Smooth muscle cell (in vitro differentiated cells): Measurements from ENCODE around the gene TVP23C. TPM values are rescaled to one million over a fixed set of nuclear protein-coding genes. Genes with fewer than 3 reads are reported as not detected.

ENCODE experiments used
- DNase-seq: peaks from one replicate; lab custom pipeline; 2025; ENCODE audit not compliant: unreplicated experiment; lab: John Stamatoyannopoulos, UW
- H2AFZ ChIP-seq: fragments of 200-600 bp; sonication (generic); 2 replicates; pipeline ENCODE4 v1.6.0; 2016; ENCODE audit warnings: antibody characterized with exemption, low read depth, mild to moderate bottlenecking
- H3F3A ChIP-seq: fragments of 200-600 bp; sonication (generic); 2 replicates; pipeline ENCODE4 v1.6.0; 2017; ENCODE audit warnings: antibody characterized with exemption, low read depth
- H3K27ac ChIP-seq: fragments of 200-600 bp; sonication (generic); 2 replicates; pipeline ENCODE4 v1.5.1; 2016; ENCODE audit warnings: low read depth, mild to moderate bottlenecking
- H3K27me3 ChIP-seq: fragments of 200-600 bp; sonication (generic); 2 replicates; pipeline ENCODE4 v1.6.1; 2016; ENCODE audit warnings: low read depth, mild to moderate bottlenecking
- H3K36me3 ChIP-seq: fragments of 200-600 bp; sonication (generic); 2 replicates; pipeline ENCODE4 v1.5.1; 2016; ENCODE audit warnings: low read depth
- H3K4me1 ChIP-seq: fragments of 200-600 bp; sonication (generic); 2 replicates; pipeline ENCODE4 v1.5.1; 2016; ENCODE audit warnings: low read depth
- H3K4me2 ChIP-seq: fragments of 200-600 bp; sonication (generic); 2 replicates; pipeline ENCODE4 v1.6.0; 2016; ENCODE audit warnings: mild to moderate bottlenecking
- H3K4me3 ChIP-seq: fragments of 200-600 bp; sonication (generic); 2 replicates; pipeline ENCODE4 v1.5.1; 2016; ENCODE audit warnings: mild to moderate bottlenecking
- H3K79me2 ChIP-seq: fragments of 200-600 bp; sonication (generic); 2 replicates; pipeline ENCODE4 v1.6.0; 2016; ENCODE audit warnings: low read depth, mild to moderate bottlenecking
- H3K9ac ChIP-seq: fragments of 200-600 bp; sonication (generic); 2 replicates; pipeline ENCODE4 v1.6.0; 2016; ENCODE audit warnings: low read depth
- H3K9me3 ChIP-seq: fragments of 200-600 bp; sonication (generic); replicated peaks from 2 replicates; pipeline ENCODE4 v1.5.1; 2016; ENCODE audit warnings: low read depth
- H4K20me1 ChIP-seq: fragments of 200-600 bp; sonication (generic); 2 replicates; pipeline ENCODE4 v1.6.0; 2016; ENCODE audit warnings: low read depth
- WGBS: methylation state at CpG from one replicate; pipeline ENCODE4 v1.1.7; 2016; ENCODE audit warnings: low lambda C conversion rate; 5-methylcytosine and 5-hydroxymethylcytosine counted together
- polyA plus RNA-seq: library from polyadenylated mRNA; unstranded; fragments of >200 nt; fragmentation: Nextera tagmentation; extraction: Ambion mirVana; gene quantifications from 2 replicates; pipeline ENCODE4 v1.2.1, GENCODE V29; 2016
- total RNA-seq: library from RNA; depleted of rRNA; stranded (reverse); fragments of >200 nt; gene quantifications from 2 replicates; pipeline ENCODE4 v1.2.3, GENCODE V29; 2014
- TF ChIP-seq, protein P1 (sequence below): fragments of 200-600 bp; sonication (generic); IDR thresholded peaks from 2 replicates; pipeline ENCODE4 v1.5.1; 2017; ENCODE audit warnings: borderline replicate concordance, mild to moderate bottlenecking, antibody characterized with exemption; ENCODE audit not compliant: insufficient read depth, poor library complexity, severe bottlenecking

The TVP23C gene
- total and polyA plus RNA-seq, 2 experiments from 2014 or later, result 10.0 to 52.5 TPM

DNA sequence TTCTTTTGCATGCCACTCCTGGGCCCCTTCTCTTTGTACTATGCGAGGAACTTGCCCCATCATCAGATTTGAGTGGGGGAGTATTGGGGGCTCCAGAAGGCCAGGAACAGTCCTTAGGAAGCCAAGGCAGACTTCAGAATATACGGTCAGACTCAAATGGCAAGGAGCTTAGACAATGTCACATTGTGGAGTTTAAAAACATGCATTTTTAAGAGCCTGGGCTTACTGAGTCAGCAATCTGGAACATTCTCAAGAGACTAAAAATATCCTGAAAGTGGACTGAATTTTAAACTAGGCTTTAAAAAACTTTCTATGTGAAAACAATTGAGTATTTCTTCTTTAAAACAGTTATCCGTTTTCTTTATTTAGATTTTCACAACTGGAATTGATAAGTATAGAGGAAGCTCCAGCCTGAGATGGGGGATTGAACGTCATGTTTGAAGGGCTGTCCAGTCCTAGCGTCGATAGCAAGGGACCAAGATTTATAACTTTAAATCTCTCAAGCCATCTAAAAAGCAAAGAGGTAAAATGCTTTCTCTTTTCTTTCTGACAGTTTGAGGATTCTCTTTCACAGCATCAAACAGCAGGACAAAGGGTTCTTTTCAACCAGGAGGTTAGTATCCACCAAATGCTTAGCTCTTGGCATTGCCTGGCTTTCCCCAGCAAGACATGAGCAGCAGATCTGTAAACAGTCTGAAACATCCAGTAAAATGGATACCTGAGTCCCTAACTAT, 50.1 kb downstream of the TVP23C start:
- Histone ChIP-seq H3K4me3 (no peak overlapping the region), H3K27ac (peak overlapping the region; percentile 91), H3K27me3 (no peaks in the 10 kb centered on the region), H3K79me2 (no peaks in the 10 kb centered on the region), H3K9ac (peak overlapping the region; percentile 52), H3F3A (peaks cover 30% of the 10 kb centered on the region), H4K20me1 (peaks cover 10% of the 10 kb centered on the region), H3K36me3 (peaks cover 6% of the 10 kb centered on the region), H3K4me2 (peak overlapping the region; percentile 81), H3K9me3 (no peaks in the 10 kb centered on the region), H2AFZ (no peak overlapping the region), H3K4me1 (peaks cover 19% of the 10 kb centered on the region)
- TF ChIP-seq, protein P1, sequence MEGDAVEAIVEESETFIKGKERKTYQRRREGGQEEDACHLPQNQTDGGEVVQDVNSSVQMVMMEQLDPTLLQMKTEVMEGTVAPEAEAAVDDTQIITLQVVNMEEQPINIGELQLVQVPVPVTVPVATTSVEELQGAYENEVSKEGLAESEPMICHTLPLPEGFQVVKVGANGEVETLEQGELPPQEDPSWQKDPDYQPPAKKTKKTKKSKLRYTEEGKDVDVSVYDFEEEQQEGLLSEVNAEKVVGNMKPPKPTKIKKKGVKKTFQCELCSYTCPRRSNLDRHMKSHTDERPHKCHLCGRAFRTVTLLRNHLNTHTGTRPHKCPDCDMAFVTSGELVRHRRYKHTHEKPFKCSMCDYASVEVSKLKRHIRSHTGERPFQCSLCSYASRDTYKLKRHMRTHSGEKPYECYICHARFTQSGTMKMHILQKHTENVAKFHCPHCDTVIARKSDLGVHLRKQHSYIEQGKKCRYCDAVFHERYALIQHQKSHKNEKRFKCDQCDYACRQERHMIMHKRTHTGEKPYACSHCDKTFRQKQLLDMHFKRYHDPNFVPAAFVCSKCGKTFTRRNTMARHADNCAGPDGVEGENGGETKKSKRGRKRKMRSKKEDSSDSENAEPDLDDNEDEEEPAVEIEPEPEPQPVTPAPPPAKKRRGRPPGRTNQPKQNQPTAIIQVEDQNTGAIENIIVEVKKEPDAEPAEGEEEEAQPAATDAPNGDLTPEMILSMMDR, result no peak
- no peak for DNase-seq
- 46% methylated on average over 6 of the region's 6 CpGs for WGBS

DNA sequence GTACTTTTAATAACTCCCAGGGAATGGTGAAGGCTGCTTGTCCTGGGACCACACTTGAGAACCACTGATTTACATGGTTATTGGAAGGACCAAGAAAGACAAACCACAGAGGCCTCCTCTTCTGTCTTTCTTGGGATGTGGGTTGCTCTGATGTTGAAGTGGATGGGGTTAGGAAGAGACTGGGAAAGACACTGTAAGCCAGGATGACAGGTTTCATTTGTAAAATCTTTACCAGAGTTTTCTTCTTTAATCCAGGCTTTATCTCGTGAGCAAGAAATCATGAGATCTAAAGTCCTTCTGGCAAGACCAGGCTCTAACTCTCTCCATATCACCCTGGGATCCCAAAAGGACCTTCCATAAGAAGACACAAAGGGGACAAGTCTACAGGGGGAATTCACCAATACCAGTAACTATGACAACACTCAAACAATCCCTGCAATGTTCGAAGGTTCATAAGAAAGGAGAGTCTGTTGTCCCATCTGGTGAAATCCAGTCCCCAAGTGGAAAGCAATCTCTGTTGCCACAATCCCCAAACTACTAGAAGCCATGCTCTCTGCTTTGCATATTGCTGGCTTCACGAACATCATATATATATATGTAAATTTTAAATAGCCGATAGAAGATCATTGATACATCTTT, 51.1 kb downstream of the TVP23C start:
- DNase-seq, result no peak
- 87% methylated on average over 4 of the region's 4 CpGs for WGBS
- TF ChIP-seq, protein P1, result no peak

GRCh38 chr17:15511142-15511541, 52.1 kb downstream of the TVP23C start:
- Histone ChIP-seq H3K9me3 (no peaks in the 10 kb centered on the region), H4K20me1 (peaks cover 10% of the 10 kb centered on the region), H3K4me2 (no peak overlapping the region), H3K36me3 (peaks cover 2% of the 10 kb centered on the region), H3K4me3 (no peak overlapping the region), H3K27ac (no peak overlapping the region), H3F3A (peaks cover 30% of the 10 kb centered on the region), H3K9ac (no peak overlapping the region), H2AFZ (no peak overlapping the region), H3K79me2 (no peaks in the 10 kb centered on the region), H3K4me1 (peaks cover 19% of the 10 kb centered on the region), H3K27me3 (no peaks in the 10 kb centered on the region)
- WGBS, result 93% methylated on average over 2 of the region's 2 CpGs
- DNase-seq, result no peak
- TF ChIP-seq, protein P1, result no peak

More for the DNA sequence above, 51.1 kb downstream of the TVP23C start:
- Histone ChIP-seq H3K4me1 (peaks cover 19% of the 10 kb centered on the region), H4K20me1 (peaks cover 10% of the 10 kb centered on the region), H3K79me2 (no peaks in the 10 kb centered on the region), H3K27me3 (no peaks in the 10 kb centered on the region), H3K36me3 (peaks cover 6% of the 10 kb centered on the region), H3K9ac (no peak overlapping the region), H2AFZ (no peak overlapping the region), H3K9me3 (no peaks in the 10 kb centered on the region), H3K4me3 (no peak overlapping the region), H3K27ac (peak overlapping the region; percentile 91), H3F3A (peaks cover 30% of the 10 kb centered on the region), H3K4me2 (peak overlapping the region; percentile 81)
